Parathyroid adenoma (tissue), 2 donors: Measurements from ENCODE around the gene ST7.
"Not testable (repeated sequence)": the region's sequence is repeated elsewhere in the genome, so short reads cannot be mapped to it uniquely, and the experiment has no call there.

ENCODE experiments used
- H2AFZ ChIP-seq: fragments of 300-600 bp; sonication (generic); one replicate; pipeline ENCODE4 v1.7.0; 2017; ENCODE audit warnings: antibody characterized with exemption, mild to moderate bottlenecking
- H3K27ac ChIP-seq: fragments of 300-600 bp; sonication (generic); one replicate; pipeline ENCODE4 v1.7.0; 2017
- H3K27me3 ChIP-seq: fragments of 300-600 bp; sonication (generic); one replicate; pipeline ENCODE4 v1.7.0; 2017; ENCODE audit warnings: low read length; ENCODE audit not compliant: control insufficient read depth, insufficient read depth
- H3K36me3 ChIP-seq: fragments of 300-600 bp; sonication (generic); one replicate; pipeline ENCODE4 v1.7.0; 2017; ENCODE audit warnings: low read length; ENCODE audit not compliant: control insufficient read depth, insufficient read depth
- H3K4me1 ChIP-seq: fragments of 300-600 bp; sonication (generic); one replicate; pipeline ENCODE4 v1.7.0; 2017; ENCODE audit warnings: control low read depth
- H3K4me2 ChIP-seq: fragments of 300-600 bp; sonication (generic); one replicate; pipeline ENCODE4 v1.7.0; 2017; ENCODE audit warnings: low read length
- H3K4me3 ChIP-seq: fragments of 300-600 bp; sonication (generic); one replicate; pipeline ENCODE4 v1.7.0; 2017; ENCODE audit warnings: low read depth, low read length
- H3K79me2 ChIP-seq: fragments of 300-600 bp; sonication (generic); one replicate; pipeline ENCODE4 v1.7.0; 2017; ENCODE audit warnings: control low read depth
- H3K9ac ChIP-seq: fragments of 300-600 bp; sonication (generic); one replicate; pipeline ENCODE4 v1.7.0; 2017; ENCODE audit warnings: mild to moderate bottlenecking
- H3K9me3 ChIP-seq: fragments of 300-600 bp; sonication (generic); one replicate; pipeline ENCODE4 v1.7.0; 2017; ENCODE audit warnings: low read length; ENCODE audit not compliant: control insufficient read depth
- TF ChIP-seq, protein P1 (sequence below): fragments of 300-600 bp; sonication (generic); IDR thresholded peaks from one replicate; pipeline ENCODE4 v1.7.0; 2017; ENCODE audit warnings: antibody characterized with exemption, mild to moderate bottlenecking
- donor health status: primary hyperparathyroidism.

The ST7 gene

DNA sequence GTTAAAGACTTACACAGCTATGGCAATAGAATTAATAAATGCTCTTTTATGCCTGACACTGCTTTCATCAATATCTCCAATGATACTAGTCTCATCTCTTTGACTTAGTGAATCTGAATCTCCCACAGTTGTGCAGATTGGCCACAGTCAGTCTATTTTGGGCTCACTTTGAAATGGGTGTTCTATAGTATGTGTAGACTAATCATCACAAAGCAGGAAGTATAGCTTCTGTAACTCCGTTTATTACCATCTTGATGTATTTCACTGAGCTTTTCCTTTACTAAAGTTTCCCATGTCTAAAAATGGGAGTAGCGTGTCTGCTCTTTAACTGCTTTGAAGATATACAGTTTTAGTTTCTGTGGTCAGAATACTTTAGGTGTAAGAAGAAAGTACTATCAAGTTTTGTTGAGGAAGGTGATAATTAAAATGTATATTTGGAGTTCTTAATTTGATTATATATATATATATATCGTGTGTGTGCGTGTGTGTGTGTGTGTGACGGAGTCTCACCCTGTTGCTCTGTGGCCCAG lies 70.1 kb downstream of the ST7 start:
- H3K4me3 ChIP-seq = no peak overlapping the region
- H3K27me3 ChIP-seq = no peaks in the 10 kb centered on the region
- H2AFZ ChIP-seq = no peak overlapping the region
- TF ChIP-seq, protein P1, sequence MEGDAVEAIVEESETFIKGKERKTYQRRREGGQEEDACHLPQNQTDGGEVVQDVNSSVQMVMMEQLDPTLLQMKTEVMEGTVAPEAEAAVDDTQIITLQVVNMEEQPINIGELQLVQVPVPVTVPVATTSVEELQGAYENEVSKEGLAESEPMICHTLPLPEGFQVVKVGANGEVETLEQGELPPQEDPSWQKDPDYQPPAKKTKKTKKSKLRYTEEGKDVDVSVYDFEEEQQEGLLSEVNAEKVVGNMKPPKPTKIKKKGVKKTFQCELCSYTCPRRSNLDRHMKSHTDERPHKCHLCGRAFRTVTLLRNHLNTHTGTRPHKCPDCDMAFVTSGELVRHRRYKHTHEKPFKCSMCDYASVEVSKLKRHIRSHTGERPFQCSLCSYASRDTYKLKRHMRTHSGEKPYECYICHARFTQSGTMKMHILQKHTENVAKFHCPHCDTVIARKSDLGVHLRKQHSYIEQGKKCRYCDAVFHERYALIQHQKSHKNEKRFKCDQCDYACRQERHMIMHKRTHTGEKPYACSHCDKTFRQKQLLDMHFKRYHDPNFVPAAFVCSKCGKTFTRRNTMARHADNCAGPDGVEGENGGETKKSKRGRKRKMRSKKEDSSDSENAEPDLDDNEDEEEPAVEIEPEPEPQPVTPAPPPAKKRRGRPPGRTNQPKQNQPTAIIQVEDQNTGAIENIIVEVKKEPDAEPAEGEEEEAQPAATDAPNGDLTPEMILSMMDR = no peak
- H3K9me3 ChIP-seq = no peaks in the 10 kb centered on the region
- H3K27ac ChIP-seq = no peak overlapping the region
- H3K36me3 ChIP-seq = no peaks in the 10 kb centered on the region
- H3K4me2 ChIP-seq = no peak overlapping the region
- H3K4me1 ChIP-seq = peaks cover 9% of the 10 kb centered on the region
- H3K9ac ChIP-seq = no peak overlapping the region
- H3K79me2 ChIP-seq = peaks cover 8% of the 10 kb centered on the region

DNA sequence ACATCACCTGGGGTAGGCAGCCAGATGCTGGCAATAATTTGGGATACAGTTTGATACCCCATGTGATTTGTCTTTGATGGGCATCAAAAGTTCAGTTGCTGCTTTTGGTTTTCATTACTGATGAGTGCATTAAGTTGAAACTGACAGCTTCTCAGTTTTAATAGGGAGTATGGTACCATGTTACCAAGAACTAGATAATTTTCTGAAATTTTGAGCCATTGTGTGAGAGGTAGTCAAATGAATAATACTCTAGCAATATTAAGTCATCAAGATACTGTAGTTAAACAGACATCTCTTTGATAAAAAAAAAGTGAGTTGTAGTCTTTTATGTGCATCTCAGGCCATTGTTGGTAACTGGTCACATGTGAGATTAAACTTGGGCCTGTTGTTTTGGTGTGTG lies 71.5 kb downstream of the ST7 start:
- Histone ChIP-seq H3K9me3 (no peaks in the 10 kb centered on the region), H3K4me2 (no peak overlapping the region), H3K9ac (no peak overlapping the region), H2AFZ (no peak overlapping the region), H3K4me3 (no peak overlapping the region), H3K79me2 (peaks cover 8% of the 10 kb centered on the region), H3K27me3 (no peaks in the 10 kb centered on the region), H3K36me3 (no peaks in the 10 kb centered on the region), H3K27ac (no peak overlapping the region), H3K4me1 (peaks cover 9% of the 10 kb centered on the region)
- TF ChIP-seq, protein P1 = no peak

DNA sequence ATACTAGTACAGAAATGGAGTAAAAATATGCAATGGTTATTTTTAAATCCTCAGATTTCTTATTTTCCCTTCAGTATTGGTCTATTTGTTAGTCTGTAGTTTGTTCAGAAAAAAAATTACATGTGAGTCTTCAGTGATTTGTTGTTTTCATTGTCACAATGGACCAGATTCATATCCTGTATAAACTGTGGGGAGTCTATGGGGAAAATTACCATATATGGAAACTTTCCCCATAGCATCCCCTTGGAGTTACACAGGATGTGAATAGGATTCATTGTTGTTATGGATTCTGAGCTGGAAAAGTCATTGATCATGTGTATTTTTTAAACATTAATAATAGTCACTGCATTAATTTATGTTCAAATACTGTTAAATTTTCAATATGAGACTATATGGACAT lies 72.6 kb downstream of the ST7 start:
- no peak overlapping the region for H3K9ac ChIP-seq
- H3K36me3 ChIP-seq = no peaks in the 10 kb centered on the region
- H2AFZ ChIP-seq = no peak overlapping the region
- peaks cover 8% of the 10 kb centered on the region for H3K79me2 ChIP-seq
- no peak overlapping the region for H3K4me3 ChIP-seq
- no peaks in the 10 kb centered on the region for H3K9me3 ChIP-seq
- TF ChIP-seq, protein P1 = no peak
- peaks cover 9% of the 10 kb centered on the region for H3K4me1 ChIP-seq
- H3K4me2 ChIP-seq = no peak overlapping the region
- no peak overlapping the region for H3K27ac ChIP-seq
- no peaks in the 10 kb centered on the region for H3K27me3 ChIP-seq

DNA sequence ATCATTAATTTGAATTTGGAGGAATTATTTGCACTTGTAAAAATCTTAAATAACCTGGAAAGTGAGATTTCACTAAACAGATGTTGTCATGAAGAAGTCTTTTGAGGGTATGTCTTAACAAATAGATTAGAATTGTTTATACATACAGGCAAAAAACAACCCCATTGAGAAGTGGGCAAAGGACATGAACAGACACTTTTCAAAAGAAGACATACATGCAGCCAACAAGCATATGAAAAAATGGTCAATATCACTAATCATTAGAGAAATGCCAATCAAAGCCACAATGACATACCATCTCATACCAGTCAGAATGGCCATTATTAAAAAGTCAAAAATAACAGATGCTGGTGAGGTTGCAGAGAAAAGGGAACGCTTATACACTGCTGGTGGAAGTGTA lies 77.0 kb downstream of the ST7 start:
- not testable (repeated sequence) for H3K9me3 ChIP-seq, H3K4me3 ChIP-seq, H3K79me2 ChIP-seq

DNA sequence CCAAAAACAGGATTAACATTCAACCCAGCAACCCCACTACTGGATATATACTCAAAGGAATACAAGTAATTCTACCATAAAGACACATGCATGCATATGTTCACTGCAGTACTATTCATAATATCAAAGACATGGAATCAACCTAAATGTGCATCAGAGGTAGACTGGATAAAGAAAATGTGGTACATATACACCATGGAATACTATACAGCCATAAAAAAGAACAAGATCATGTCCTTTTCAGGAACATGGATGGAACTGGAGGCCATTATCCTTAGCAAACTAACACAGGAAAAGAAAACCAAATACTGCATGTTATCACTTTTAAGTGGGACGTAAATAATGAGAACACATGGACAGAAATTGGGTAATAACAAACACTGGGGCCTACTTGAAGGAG lies 77.5 kb downstream of the ST7 start:
- not testable (repeated sequence) for H3K4me1 ChIP-seq, H3K36me3 ChIP-seq, H3K27ac ChIP-seq, H2AFZ ChIP-seq, H3K4me2 ChIP-seq, H3K79me2 ChIP-seq, H3K9ac ChIP-seq, H3K9me3 ChIP-seq, H3K4me3 ChIP-seq, H3K27me3 ChIP-seq

More for the DNA sequence above, 77.0 kb downstream of the ST7 start:
- H3K36me3 ChIP-seq, H3K27me3 ChIP-seq, H3K4me1 ChIP-seq, H2AFZ ChIP-seq, H3K4me2 ChIP-seq, H3K27ac ChIP-seq, H3K9ac ChIP-seq: not testable (repeated sequence)

DNA sequence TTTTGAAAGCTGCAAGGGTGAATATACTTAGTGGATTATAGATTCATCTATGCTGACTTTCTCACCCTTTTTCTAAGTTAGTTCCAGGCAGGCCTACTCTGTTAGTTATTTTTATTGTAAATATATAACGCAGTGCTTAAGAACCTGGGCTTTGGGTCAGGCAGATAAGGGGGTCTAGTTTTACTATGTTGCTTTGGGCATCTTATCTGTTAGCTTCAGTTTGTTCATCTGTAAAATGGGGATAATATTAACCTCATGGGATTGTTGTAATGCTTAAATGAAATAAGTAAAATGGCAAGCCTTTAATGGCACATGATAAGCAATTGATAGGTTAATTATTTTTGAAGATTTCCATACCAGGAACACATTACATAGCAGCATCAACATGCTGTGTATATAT lies 79.5 kb downstream of the ST7 start:
- no peak overlapping the region for H3K9ac ChIP-seq

More for the DNA sequence above, 79.5 kb downstream of the ST7 start:
- Histone ChIP-seq H3K4me1 (peaks cover 5% of the 10 kb centered on the region), H3K27me3 (no peaks in the 10 kb centered on the region), H3K79me2 (no peaks in the 10 kb centered on the region), H3K4me2 (no peak overlapping the region), H3K4me3 (no peak overlapping the region), H2AFZ (no peak overlapping the region), H3K9me3 (no peaks in the 10 kb centered on the region), H3K36me3 (no peaks in the 10 kb centered on the region), H3K27ac (no peak overlapping the region)
- TF ChIP-seq, protein P1 = no peak
